HG02938 (cell line): ENCODE results near the gene TMUB1.

Experiments
- ATAC-seq: cut with Tn5 transposase; IDR thresholded peaks from one replicate; pipeline ENCODE4 v1.9.1; 2021; ENCODE audit warnings: mild to moderate bottlenecking, moderate library complexity; ENCODE audit not compliant: unreplicated experiment

The TMUB1 gene

DNA sequence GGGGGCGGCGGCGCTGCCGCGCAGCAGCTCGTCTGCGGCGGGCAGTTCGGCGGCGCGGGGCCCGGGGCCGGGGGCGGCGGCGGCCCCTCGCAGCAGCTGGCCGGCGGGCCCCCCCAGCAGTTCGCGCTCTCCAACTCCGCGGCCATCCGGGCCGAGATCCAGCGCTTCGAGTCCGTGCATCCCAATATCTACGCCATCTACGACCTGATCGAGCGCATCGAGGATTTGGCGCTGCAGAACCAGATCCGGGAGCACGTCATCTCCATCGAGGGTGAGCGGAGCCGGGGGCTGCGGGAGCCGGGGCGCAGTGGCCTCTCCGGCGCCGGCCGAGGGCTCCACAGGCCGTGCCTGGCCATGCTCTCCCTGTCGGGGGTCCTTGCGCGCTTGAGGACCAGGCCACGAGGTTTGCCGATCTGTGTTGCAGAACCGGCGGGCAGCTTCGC is 3.5 kb upstream of the TMUB1 start:
- no peak for ATAC-seq

DNA sequence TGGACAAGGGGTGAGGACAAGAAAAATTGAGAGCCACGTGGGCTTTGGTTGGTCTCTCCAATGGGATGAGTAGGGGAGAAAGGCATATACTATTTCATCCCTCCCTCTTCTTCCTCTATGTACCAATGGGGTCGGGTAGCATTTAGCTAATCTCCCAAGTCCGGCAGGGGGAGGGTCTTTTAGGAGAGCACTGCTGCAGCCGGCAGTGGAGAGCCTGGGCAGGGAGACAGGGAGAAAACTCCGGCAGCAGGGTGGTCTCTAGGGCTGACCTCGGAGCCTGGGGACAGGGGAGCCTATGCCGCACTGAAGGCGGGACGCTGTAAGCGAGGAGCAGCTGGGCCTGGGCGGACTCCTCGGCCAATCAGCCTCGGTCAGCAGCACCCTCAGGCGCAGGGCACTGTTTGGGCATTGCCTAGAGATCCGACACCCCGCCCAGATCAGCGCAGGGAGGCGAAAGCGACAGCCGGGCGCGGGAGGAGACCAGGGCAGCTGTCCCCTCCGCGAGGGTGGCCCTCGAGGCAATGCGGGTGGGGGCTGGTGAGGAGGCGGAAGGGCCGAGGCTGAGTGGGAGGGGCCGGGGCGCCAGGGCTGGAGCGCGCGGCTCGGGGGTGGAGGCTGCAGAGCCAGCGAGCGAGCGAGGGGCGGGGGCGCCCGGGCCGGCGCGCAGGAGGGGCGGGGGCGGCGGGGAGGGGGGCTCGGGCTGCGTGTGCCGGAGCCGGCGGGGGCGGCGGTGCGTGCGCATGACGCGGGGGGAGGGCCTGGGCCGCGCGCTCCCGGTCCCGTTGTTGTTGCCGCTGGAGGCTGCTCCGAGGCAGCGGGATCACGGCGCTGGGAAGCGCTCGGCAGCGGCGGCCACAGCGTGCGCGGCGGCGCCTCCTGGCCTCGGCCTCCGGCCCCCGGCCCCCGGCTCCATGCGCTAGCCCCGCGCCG is 2.7 kb upstream of the TMUB1 start, which contains the start of gene AGAP3:
Gene AGAP3, plus strand, starts transcription at position 785 of the 930 bp plus-strand sequence. CDS start 267 bp downstream, outside the sequence.
- peak; percentile 34 for ATAC-seq

- no peak for ATAC-seq
Observed at GRCh38 chr7:151085329-151085690, 2.0 kb upstream of the TMUB1 start.

DNA sequence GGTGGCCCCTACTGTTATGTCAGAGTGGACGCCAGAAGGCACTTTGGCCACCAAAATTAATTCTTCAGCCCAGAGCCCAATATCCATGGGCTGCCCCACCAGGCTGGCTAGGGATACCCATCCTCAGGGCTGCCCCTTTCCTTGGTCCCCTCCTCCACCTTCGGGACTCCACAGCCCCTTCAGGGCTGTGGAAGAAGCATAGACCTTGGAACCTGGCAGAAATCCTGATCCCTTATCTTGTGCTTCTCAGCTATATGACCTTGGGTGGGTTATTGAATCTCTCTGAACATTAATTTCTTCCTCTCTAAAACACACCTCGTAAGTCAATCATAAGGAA is 499 bp upstream of the TMUB1 start:
- no peak for ATAC-seq

GRCh38 chr7:151082141-151083070 is 887 bp downstream of the TMUB1 start:
- no peak for ATAC-seq

- ATAC-seq, result no peak
Observed at GRCh38 chr7:151081170-151082101, 1.9 kb downstream of the TMUB1 start.

GRCh38 chr7:151080522-151081169 is 2.6 kb downstream of the TMUB1 start, which contains the start of gene FASTK:
FASTK (minus strand) TSS chr7:151080809; CDS start chr7:151080766, 43 bp downstream.
- ATAC-seq, result peak; percentile 62

GRCh38 chr7:151080067-151080521 is 3.2 kb downstream of the TMUB1 start:
- peak; percentile 10 for ATAC-seq

DNA sequence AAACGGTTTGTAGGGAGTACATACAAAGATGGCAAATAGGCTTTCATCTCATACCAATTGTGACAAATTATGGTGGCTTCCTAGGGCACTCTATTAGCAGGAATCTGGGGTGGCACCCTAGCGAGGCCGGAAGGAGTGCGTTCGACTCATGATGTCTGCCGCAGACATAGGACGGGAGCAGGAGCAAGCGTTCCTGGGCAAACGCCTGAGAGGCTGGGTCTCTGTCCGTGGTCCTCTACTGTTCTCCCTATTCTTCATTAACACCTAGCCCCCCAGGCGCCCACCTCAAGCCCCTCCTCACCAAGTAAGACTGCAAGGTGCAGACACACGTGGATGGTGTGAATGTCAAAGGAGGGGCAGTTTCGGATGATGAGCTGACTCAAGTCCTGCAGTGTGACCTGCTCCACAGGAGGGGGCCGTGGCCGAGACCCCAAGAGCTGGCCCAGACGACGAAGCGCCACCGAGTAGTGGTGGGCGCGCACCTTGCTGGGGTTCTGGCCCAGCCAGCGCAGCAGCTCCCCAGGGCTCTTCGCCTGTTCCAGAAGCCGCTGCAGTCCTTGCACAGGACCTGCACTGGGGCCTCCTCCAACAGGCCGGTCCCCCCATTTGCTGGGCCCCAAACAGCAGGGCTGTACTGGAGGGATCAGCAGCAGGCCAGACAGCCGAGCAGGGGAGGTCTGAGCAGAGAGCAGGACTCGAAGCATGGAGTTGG is 3.9 kb downstream of the TMUB1 start:
- ATAC-seq, result no peak

- ATAC-seq, result no peak
Observed at GRCh38 chr7:151078233-151079040, 4.9 kb downstream of the TMUB1 start.

- ATAC-seq, result no peak
Observed at GRCh38 chr7:151077705-151078232, 5.5 kb downstream of the TMUB1 start.

- no peak for ATAC-seq
Observed at GRCh38 chr7:151076863-151077704, 6.2 kb downstream of the TMUB1 start.

- no peak for ATAC-seq
Observed at GRCh38 chr7:151075978-151076426, 7.3 kb downstream of the TMUB1 start.

GRCh38 chr7:151075662-151075971 is 7.7 kb downstream of the TMUB1 start:
- ATAC-seq, result no peak

- no peak for ATAC-seq
Observed at GRCh38 chr7:151074817-151075661, 8.3 kb downstream of the TMUB1 start.

DNA sequence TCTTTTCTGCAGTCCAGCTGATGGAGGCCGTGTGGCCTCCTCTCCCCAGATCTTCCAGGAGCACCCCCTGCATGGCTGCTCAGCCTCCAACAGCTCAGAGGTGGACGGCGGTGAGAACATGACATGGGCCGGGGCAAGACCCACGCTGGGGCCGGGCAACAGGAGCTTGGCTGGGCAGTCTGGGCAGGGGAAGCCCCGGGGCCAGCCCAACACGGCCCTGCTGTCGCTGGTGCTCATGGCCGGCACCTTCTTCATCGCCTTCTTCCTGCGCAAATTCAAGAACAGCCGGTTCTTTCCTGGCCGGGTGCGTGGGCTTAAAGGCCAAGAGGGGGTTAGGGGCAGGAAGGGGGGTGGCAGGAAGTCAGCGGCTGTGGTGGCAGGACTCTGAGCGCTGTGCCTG is 9.3 kb downstream of the TMUB1 start:
- ATAC-seq, result no peak
